T1000 (cell line): Measurements from ENCODE around the gene KCNG2.

ENCODE experiments used
- DNase-seq: peaks from one replicate; lab custom pipeline; 2025; ENCODE audit warnings: mixed read lengths; lab: John Stamatoyannopoulos, UW

The KCNG2 gene

GRCh38 chr18:79768745-79769144, 29.0 kb upstream of the KCNG2 start:
- DNase-seq: no peak

- no peak for DNase-seq
These were observed 27.8 kb upstream of the KCNG2 start for GRCh38 chr18:79769698-79770500.

GRCh38 chr18:79770501-79770815, 27.3 kb upstream of the KCNG2 start:
- no peak for DNase-seq

- DNase-seq: no peak
These were observed 26.9 kb upstream of the KCNG2 start for GRCh38 chr18:79770826-79771225.

- no peak for DNase-seq
These were observed 26.2 kb upstream of the KCNG2 start for GRCh38 chr18:79771446-79772107.

GRCh38 chr18:79772108-79772864, 25.5 kb upstream of the KCNG2 start:
- DNase-seq: no peak

GRCh38 chr18:79772865-79773696, 24.7 kb upstream of the KCNG2 start:
- no peak for DNase-seq

GRCh38 chr18:79774111-79774510, 23.6 kb upstream of the KCNG2 start:
- no peak for DNase-seq

GRCh38 chr18:79775441-79776221, 22.1 kb upstream of the KCNG2 start:
- DNase-seq: no peak

GRCh38 chr18:79776674-79777073, 21.1 kb upstream of the KCNG2 start:
- no peak for DNase-seq

GRCh38 chr18:79778291-79778791, 19.4 kb upstream of the KCNG2 start:
- no peak for DNase-seq

GRCh38 chr18:79779021-79779699, 18.6 kb upstream of the KCNG2 start:
- no peak for DNase-seq

- no peak for DNase-seq
These were observed 18.0 kb upstream of the KCNG2 start for GRCh38 chr18:79779700-79780190.

- no peak for DNase-seq
These were observed 17.2 kb upstream of the KCNG2 start for GRCh38 chr18:79780547-79780946.

- DNase-seq: no peak
These were observed 16.3 kb upstream of the KCNG2 start for GRCh38 chr18:79781331-79781941.

GRCh38 chr18:79782566-79783308, 15.0 kb upstream of the KCNG2 start:
- DNase-seq: no peak

GRCh38 chr18:79784071-79784913, 13.4 kb upstream of the KCNG2 start:
- DNase-seq: no peak
